GM06990 (cell line): ENCODE data around the gene CMTR1.

Experiments used
- DNase-seq: peaks from one replicate; pipeline ENCODE4 v3.0.0-alpha.2; 2011; ENCODE audit not compliant: insufficient read length; ENCODE audit errors: extremely low read depth
- H3K27me3 ChIP-seq: replicated peaks from 2 replicates; pipeline ENCODE4 v1.6.0; 2011; ENCODE audit warnings: low read length; ENCODE audit not compliant: control insufficient read depth, insufficient read depth
- H3K36me3 ChIP-seq: 2 replicates; pipeline ENCODE4 v1.5.1; 2011; ENCODE audit warnings: low read length; ENCODE audit not compliant: control insufficient read depth, insufficient read depth
- H3K4me3 ChIP-seq: replicated peaks from 2 replicates; pipeline ENCODE4 v1.5.1; 2011; ENCODE audit warnings: low read depth, mild to moderate bottlenecking, control low read depth, low read length
- TF ChIP-seq, protein P1 (sequence below): IDR thresholded peaks from 2 replicates; pipeline ENCODE4 v1.5.1; 2011; ENCODE audit warnings: low read length, control low read depth, mild to moderate bottlenecking, inconsistent platforms; ENCODE audit not compliant: insufficient read depth, poor library complexity, severe bottlenecking

CMTR1 gene

DNA sequence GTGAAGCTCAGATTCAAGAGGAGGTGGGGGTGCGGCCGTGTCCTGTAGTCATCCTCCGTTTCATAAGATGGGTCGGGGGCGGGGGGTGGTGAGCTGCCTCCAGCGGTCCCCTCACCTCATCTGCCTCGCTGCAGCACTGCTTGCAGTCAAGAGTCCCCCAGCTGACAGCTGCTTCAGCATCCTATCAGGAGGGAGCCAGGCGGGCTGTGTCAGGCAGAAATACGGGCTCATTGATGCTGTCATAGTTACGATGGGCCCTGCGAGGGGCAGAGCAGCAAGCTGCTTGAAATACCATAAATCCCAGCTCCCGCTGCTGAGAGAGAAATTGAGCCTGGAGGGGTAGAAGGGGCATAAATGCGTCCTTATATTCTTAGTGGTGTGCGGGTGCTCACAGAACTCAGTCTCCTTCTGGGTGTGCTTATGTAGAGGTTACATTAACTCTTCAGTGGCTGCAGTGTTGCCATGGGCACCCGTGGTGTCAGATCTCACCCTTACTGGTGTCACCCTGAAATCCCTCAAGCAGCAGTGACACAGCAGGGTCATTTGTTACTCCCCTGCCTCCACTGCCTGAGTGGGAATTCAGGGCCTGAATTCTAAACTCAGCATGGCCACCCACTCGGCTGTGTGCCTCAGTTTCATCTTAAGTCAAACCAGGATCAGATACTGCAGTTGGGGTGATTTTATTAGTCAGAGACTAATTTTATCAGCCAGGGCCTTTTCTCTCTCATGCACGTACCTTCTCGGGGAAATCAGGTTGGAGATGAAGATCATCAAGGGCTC lies 44.8 kb downstream of the CMTR1 start:
- Histone ChIP-seq H3K27me3 (no peaks in the 10 kb centered on the region), H3K4me3 (no peak overlapping the region), H3K36me3 (peaks cover 72% of the 10 kb centered on the region)
- no peak for DNase-seq
- TF ChIP-seq, protein P1, sequence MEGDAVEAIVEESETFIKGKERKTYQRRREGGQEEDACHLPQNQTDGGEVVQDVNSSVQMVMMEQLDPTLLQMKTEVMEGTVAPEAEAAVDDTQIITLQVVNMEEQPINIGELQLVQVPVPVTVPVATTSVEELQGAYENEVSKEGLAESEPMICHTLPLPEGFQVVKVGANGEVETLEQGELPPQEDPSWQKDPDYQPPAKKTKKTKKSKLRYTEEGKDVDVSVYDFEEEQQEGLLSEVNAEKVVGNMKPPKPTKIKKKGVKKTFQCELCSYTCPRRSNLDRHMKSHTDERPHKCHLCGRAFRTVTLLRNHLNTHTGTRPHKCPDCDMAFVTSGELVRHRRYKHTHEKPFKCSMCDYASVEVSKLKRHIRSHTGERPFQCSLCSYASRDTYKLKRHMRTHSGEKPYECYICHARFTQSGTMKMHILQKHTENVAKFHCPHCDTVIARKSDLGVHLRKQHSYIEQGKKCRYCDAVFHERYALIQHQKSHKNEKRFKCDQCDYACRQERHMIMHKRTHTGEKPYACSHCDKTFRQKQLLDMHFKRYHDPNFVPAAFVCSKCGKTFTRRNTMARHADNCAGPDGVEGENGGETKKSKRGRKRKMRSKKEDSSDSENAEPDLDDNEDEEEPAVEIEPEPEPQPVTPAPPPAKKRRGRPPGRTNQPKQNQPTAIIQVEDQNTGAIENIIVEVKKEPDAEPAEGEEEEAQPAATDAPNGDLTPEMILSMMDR, result no peak

- Histone ChIP-seq H3K27me3 (no peaks in the 10 kb centered on the region), H3K36me3 (peaks cover 75% of the 10 kb centered on the region), H3K4me3 (no peak overlapping the region)
- TF ChIP-seq, protein P1, result no peak
- no peak for DNase-seq
Measured at GRCh38 chr6:37478827-37479226, 45.8 kb downstream of the CMTR1 start.

- no peak for DNase-seq
- Histone ChIP-seq H3K4me3 (no peak overlapping the region), H3K27me3 (no peaks in the 10 kb centered on the region), H3K36me3 (peaks cover 76% of the 10 kb centered on the region)
- TF ChIP-seq, protein P1, result no peak
Measured at GRCh38 chr6:37479266-37479854, 46.3 kb downstream of the CMTR1 start.

GRCh38 chr6:37480118-37480736 lies 47.2 kb downstream of the CMTR1 start:
- Histone ChIP-seq H3K4me3 (no peak overlapping the region), H3K36me3 (peaks cover 70% of the 10 kb centered on the region), H3K27me3 (no peaks in the 10 kb centered on the region)
- TF ChIP-seq, protein P1, result no peak
- DNase-seq, result no peak

DNA sequence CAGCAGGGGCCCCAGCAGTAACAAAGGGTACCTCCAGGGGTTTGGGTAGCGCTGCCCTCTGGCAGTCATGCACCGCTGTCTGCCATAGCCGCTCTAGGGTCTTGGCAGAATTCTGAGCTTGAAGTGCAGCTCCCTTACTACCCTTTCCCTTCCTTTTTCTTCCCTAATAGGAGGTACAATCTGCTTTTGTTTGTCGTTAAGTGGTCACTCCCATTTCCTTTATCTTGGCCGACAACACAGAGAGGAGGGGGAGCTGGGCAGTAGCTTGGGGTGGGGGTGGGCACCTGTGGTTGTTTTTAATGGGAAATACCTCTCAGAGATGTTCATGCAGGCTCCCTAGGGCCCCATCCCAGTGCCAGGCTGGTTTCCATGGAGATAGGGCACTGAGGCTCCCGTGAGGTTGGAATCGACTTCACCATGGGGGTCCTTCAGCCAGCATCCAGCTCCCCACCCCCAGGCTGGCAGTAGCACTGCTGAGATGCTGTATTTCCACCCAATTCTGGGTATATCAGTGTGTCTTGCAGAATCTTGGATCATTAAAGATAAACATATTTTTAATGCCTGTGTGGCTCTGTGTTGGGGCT lies 48.0 kb downstream of the CMTR1 start:
- Histone ChIP-seq H3K36me3 (peaks cover 66% of the 10 kb centered on the region), H3K27me3 (no peaks in the 10 kb centered on the region), H3K4me3 (no peak overlapping the region)
- no peak for DNase-seq
- TF ChIP-seq, protein P1, result no peak
